Hippocampal formation (tissue), 2 donors: Measurements from ENCODE around the gene CCDC178.
A peak's percentile ranks its signal among the peaks of the same experiment; 100 is the strongest.
"Not testable (repeated sequence)": the region's sequence is repeated elsewhere in the genome, so short reads cannot be mapped to it uniquely, and the experiment has no call there.

Experiments used
- DNase-seq, 2 donors: peaks; one replicate each; lab custom pipeline; 2025; lab: John Stamatoyannopoulos, UW

Gene CCDC178

GRCh38 chr18:33355263-33355662 lies 85.3 kb downstream of the CCDC178 start:
- no peak for DNase-seq

- no peak for DNase-seq
Measured at GRCh38 chr18:33350256-33350655, 90.3 kb downstream of the CCDC178 start.

GRCh38 chr18:33339733-33340132 lies 100.8 kb downstream of the CCDC178 start:
- DNase-seq, result not testable (repeated sequence)

GRCh38 chr18:33334781-33335180 lies 105.7 kb downstream of the CCDC178 start:
- no peak for DNase-seq

DNA sequence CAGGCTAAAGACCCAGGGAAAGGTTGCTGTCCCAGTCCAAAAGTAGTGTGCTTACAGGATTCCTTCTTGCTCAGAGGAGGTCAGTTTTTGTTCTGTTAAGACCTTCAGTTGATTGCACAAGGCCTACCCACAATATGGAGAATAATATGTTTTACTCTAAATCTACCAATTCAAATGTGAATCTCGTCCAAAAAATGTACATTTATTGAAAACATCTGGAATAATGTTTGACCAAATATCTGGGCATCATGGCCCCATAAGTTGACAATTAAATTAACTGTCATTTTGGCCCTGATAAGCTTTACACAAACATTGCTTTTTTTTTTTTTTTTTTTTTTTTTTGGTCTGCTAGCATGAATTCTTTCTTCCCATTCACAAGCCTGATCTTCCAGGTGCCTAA lies 109.8 kb downstream of the CCDC178 start:
- DNase-seq, result no peak

GRCh38 chr18:33326975-33327374 lies 113.5 kb downstream of the CCDC178 start:
- DNase-seq, result no peak

DNA sequence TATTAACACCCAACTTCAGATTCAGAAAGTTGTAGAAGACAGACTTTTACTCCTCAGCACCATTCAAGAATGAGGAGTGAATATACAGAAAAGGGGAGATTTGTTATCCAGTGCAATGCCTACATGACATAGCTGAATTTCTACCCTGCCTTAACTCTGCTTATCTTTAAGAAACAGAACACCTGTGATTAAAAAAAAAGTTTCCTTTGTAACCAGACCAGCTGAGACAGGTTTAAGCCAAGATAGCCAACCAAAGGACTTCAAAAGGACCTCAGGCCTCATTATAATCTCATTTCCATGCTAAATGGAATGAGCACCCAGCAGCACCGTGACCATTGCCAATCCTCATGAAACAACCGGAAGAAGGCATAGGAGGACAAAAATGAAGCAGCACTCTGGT lies 122.9 kb downstream of the CCDC178 start:
- no peak for DNase-seq

GRCh38 chr18:33316146-33316587 lies 124.4 kb downstream of the CCDC178 start:
- DNase-seq, result no peak

DNA sequence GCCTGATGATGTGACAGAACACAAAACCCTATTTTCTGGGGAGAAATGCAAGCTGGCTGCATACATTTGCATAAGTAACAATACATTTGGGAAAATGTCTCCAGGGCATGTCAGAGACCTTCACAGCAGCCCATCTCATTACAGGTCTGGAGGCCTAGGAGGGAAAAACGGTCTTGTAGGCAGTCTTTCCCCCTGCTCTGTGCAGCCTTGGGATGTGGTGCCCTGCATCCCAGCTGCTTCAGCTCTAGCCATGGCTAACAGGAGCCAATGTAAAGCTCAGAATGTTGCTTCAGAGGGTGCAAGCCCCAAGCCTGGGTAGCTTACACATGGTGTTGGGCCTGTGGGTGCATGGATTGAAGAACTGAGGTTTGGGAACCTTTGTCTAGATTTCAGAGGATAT lies 133.0 kb downstream of the CCDC178 start:
- DNase-seq, result no peak

DNA sequence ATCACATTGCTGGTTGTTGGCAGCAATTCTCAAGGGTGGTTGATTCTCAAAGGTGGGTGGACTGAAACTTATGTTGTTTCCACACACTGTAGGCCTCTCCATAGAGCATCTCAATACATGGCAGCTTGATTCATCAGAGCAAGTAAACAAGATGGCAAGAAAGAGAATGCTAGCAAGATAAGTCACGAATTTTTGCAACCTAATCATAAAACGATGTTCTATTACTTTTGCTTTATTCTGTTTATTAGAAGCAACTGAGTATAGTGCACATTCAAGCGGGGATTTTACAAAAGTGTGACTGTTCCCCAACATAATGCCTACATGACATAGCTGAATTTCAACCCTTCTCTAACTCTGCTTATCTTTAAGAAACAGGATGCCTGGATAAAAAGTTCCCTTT lies 136.2 kb downstream of the CCDC178 start:
- DNase-seq, result no peak

DNA sequence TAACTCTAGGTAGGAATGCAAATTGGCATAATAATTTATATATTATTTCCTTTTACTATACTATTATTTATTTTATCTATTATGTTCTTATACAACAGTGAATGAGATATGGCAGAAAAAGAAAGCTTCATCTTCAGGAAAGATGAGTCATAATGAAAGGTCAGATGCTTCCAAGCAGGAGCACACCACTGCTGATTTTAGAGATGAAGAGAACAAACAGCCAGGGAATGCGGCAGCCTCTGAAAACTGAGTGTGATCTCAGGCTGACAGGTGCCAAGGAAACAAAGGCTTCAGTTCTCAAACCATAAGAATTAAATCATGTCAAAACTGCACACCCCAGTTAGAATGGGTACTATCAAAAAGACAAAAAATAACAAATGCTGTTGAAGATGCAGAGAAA lies 149.0 kb downstream of the CCDC178 start:
- no peak for DNase-seq

- no peak for DNase-seq
Measured at GRCh38 chr18:33288082-33288716, 152.3 kb downstream of the CCDC178 start.

DNA sequence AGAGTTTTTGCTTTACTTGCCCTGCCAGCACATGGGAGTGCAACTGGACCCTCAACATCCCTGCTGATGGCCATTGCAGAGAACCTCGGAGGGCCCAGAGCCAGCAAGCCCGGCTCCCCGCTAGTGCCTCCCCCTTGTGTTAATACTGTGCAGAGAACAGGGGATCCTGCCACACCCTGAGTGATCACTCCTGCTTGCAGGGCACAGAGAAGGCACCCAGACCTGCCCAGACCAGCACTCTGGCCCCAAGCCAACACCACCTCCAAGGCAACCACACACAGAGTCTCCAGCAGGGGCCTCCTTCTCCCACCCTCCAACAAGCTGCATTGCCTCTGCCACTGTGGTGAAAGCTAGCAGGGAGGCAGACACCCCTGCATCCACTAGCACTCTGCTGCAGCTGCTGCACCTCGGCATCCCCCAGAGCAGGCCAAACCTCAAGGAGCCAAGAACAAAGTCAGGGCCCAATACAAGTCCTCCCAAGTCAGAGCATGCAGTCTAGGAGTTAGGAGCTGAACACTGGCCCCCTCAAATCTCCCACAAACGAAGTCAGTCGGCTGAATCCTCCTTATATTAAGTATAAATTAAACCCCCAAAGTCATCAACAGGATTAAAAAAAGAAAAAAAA lies 157.7 kb downstream of the CCDC178 start:
- DNase-seq, result no peak

GRCh38 chr18:33282142-33282541 lies 158.4 kb downstream of the CCDC178 start:
- no peak for DNase-seq

DNA sequence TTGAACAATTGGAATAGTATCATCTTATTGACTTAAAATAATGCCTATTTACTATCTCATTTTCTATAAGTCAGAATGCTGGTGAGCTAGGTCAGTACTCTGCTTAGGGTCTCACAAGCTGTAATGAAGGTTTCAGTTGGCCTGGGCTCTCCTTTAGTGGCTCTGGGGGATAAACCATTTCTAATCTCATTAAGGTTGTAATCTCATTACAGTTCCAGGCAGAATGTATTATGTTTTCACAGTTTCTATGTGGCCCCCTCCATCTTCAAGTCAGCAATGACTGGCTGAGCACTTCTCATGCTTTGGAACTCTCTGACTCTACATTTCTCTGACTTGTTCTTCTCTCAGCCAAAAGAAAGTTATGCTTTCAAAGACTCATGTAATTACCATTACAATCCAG lies 163.1 kb downstream of the CCDC178 start:
- DNase-seq, result no peak

- DNase-seq, result no peak
Measured at GRCh38 chr18:33275843-33276242, 164.7 kb downstream of the CCDC178 start.

DNA sequence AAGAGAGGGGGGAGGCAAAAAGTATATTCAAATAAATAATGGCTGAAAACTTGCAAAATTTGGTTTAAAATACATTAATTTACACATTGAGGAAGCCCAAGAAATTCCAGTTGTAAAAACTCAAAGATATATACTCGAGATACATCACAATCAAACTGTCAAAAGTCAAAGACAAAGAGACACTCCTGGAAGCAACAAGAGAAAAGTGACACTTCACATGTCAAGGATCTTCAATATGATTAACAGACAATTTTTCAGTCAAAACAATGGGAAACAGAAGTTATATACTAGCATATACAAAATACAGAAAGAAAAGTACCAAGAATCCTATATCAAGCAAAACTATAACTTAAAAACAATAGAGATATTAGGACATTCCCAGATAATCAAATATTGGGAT lies 170.2 kb downstream of the CCDC178 start:
- no peak for DNase-seq

DNA sequence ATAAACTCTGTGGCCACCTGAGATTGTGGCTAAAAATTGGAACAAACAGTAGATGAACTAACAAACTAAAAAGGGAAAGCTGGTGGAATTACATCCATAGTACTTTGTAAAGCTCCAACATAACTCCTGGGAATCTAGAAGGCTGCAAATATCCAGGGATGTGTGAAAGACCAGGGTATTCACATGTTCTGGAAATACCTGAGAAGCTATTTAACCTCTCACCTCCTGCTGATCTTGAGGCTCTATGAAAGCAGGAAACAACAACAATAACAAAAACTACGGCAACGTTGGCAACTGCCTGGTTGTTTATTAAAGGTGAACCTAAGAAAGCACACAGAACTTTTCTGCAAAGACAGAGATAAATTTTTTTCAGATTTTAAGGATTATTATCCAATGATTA lies 171.3 kb downstream of the CCDC178 start:
- DNase-seq, result no peak

DNA sequence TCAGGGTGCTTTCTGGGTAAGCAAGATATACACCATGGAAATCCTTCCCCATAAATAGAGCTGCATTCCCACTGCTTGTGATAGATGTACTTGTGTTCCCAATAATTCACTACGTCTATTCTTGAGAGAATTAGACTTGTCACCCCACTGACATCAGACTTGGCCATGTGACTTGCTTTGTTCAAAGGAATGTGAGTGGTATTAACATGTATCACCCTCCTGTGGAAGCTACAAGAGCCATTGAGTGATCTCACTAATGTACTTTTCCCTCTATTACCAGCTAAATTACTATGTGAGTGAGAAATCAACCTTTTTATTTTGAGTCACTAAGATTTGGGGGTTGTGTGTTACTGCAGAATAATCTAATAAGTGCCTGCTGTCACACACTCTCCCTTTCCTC lies 176.0 kb downstream of the CCDC178 start:
- no peak for DNase-seq

GRCh38 chr18:33239298-33239697 lies 201.2 kb downstream of the CCDC178 start:
- DNase-seq, result no peak

DNA sequence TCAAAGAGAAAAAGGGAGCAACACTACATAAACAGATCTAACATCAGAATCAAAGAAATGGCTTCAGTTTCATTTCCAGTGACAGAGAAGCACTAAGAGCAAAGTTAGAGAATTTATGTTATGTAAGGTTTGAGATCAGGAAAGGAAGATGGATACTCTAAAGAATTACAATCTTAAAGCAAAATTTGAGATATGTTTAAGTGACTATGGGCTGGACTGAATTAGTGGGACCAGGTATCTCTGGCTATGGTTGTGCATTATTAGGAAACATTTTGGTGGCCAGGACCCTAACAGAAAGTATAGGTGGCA lies 208.2 kb downstream of the CCDC178 start:
- DNase-seq, result no peak

DNA sequence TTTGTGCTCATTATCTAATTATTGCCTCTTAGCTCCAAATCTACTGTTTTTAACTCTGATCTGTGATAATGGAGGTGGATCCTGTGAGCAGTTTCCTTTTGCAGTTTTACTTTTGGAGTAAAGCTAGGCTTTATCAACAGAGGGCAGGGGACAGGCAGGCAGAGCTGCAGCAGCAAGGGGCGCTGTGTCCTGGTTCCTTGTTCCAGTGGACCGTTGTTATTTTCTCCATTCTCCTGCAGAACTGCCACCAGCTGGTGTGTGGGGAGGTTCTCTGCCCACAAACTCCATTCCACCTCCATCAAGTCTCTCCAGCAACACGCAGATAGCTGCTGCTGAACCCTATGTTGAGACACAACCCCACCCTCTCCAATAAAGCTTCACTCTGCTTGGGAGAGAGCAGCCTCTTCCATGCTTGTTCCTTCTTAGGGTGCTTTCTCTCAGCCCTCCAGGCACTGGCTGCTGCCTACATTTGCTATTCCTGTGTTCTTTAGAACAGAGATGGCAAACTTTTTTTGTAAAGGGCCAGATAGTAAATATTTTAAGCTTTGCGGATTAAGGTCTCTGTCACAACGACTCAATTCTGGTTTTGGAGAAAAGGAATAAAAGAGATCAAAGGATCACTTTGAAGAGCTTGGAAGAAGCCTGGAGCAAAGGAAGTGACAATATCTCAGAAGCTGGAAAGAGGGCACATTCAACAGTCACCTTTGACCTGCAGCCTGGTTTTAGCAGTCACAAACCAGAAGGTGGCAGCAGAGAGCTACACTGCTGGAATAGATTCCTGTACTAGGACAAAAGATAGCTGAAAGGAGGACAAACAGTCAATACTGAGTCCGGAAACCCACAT lies 208.8 kb downstream of the CCDC178 start:
- DNase-seq, result peak; percentile 55 to 60

DNA sequence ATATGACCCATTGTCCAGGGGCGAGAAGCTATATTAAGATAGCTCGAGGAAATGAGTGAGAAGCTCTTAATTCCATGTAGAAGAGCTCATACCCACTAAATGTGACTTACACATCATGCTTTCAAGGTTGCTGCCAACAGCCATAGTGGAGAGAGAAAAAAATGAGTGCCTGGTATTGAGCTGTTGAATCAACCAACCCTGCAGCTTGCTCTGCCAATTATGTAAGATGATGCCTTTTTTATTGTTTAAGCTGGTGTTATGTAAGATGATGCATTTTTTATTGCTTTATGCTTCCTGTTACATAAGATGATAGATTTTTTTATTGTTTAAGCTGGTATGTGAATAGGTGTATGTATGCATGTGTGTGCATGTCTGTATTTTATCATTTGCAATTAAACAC lies 228.2 kb downstream of the CCDC178 start:
- no peak for DNase-seq
